Measurements from ENCODE around the gene FARP1.

GRCh38 chr13:98188544-98189166 is 45.8 kb downstream of the FARP1 start:
- TF ChIP-seq TAF1 (IDR thresholded peaks at IDR 0.05; ENCODE audit: borderline replicate concordance, low read depth, low read length) (no peak), POLR2AphosphoS5 (IDR thresholded peaks at IDR 0.05; ENCODE audit: low read depth, low read length) (no peak), CTCF (IDR thresholded peaks at IDR 0.05) (no peak), MXI1 (IDR thresholded peaks at IDR 0.05; ENCODE audit: low read depth, low read length) (no peak)
